Smooth muscle cell of the brain vasculature (primary cell): ENCODE results near the gene HMGXB3.
"Not testable (repeated sequence)": the region's sequence is repeated elsewhere in the genome, so short reads cannot be mapped to it uniquely, and the experiment has no call there.

Experiments
- DNase-seq: peaks from one replicate; pipeline ENCODE4 v3.0.0-alpha.2; 2012; ENCODE audit warnings: low read depth, low spot score

HMGXB3 gene

DNA sequence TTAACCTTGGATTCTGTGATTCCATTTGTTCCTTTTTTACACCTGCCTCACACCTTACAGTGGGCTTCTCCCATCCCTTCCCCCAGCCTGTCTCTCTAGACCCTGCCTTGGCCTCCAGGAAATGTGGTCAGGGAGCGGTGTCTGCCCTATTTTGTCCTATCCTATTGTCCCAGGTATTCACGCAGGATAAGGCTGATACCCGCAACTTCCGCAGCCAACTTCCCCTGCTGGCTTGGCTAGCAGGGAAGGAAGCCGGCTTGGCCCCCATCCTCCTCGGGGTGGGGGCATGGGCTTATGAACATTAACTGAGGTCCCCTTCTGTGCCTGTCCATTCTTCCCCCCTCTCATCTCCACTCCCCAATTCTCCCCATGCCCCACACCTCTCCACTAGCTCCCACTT, 82.3 kb downstream of the HMGXB3 start:
- DNase-seq: no peak

DNA sequence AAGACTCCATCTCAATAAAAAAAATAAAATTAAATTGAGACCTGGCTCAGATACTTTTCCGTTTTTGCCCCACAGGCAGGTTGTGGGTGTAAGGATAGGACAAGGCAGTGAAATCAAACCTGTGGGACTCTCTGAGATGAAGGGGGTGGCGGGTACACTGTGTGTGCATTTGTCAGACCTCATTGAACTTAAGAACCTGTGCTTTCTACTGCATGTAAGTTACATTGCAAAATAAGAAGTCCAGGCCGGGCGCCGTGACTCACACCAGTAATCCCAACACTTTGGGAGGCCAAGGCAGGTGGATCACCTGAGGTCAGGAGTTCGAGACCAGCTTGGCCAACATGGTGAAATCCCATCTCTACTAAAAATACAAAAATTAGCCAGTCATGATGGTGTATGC, 84.2 kb downstream of the HMGXB3 start:
- not testable (repeated sequence) for DNase-seq

DNA sequence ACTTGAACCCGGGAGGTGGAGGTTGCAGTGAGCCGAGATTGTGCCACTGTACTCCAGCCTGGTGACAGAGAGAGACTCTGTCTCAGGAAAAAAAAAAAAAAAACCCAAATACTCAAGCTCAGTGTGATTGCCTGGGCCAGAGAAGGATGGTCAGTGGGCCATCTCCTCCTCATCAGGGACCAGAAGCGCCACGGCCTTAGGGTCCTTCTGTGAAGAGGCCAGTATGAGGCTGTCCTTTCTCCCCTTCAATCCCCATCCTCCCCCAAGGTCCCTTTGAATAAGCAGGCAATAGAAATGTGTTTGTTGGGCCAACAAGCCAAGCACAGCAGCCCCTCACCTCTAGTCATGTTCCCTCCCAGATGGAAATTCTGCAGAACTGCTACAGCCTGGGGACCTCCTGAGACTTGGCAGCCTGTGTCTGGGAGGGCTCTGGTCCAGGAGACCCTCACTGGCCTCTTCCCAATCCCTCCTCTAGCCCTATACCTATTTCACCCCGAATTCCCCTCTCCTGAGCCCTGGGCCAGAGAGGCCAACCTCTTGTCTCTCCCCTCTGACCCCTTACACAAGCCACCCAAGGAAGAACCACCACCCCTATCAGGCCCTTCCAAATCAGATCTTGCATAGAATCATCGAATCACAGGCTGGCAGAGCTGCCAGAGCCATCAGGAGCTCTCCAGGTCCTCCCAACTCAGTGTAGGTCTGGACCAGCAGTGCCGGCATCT, 84.8 kb downstream of the HMGXB3 start:
- DNase-seq: no peak

DNA sequence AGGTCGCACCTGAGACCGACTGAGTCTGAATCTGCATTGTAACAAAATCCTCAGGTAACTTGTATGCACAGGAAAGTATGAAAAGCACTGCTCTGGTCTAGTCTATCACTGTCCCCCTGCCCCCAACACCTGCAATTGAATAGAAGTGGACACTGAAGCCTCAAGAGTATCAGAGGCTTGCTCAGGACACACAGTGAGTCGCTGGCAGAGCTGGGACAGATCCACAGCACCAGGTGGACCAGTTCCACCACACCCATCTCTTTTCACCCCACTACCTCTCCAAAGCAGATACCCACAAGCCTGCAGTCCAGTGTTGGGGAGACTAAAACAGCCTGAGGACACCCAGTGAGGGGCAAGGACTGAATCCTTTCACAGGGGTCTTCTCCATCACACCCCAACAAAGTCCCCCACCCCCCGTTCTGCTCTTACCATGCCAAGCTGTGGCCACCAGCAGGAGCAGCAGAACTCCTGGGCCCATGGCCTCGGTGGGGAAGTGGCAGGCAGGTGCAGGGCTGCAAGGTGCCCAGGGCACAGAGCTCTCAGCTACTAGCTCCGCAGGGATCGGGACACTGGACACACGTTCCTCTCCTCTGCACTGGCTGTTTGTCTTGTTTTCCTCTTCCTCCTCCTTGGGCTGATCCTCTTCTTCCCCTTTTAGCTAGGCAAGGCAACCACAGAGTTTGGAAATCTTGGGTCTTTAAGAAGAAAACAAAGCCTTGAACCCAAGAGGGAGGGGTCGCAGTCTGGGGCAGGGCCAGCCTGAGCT, 85.6 kb downstream of the HMGXB3 start, which contains the start of gene CSF1R:
TSS of gene CSF1R (minus strand) at position 605 of the 766 bp plus-strand sequence. CDS start at position 478, 127 bp downstream.
- no peak for DNase-seq

DNA sequence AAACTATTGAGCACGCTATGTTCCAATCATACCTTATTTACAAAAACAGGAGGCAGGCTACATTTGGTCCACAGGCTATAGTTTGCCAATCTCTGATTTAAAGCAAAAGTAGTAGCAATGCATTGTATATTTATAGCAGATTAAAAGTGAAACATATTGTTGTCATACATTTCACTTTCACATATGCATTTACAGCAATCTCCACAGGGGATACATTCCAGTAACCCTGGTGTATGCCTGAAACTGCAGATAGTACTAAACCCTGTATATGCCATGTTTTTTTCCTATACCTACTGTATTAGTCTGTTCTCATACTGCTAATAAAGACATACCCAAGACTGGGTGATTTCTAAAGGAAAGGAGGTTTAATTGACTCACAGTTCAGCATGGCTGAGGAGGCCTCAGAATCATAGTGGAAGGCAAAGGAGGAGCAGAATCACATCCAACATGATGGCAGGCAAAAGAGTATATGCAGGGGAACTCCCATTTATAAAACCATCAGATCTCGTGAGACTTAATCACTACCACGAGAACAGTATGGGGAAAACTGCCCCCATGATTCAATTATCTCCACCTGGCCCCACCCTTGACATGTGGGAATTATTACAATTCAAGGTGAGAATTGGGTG, 91.7 kb downstream of the HMGXB3 start:
- no peak for DNase-seq

DNA sequence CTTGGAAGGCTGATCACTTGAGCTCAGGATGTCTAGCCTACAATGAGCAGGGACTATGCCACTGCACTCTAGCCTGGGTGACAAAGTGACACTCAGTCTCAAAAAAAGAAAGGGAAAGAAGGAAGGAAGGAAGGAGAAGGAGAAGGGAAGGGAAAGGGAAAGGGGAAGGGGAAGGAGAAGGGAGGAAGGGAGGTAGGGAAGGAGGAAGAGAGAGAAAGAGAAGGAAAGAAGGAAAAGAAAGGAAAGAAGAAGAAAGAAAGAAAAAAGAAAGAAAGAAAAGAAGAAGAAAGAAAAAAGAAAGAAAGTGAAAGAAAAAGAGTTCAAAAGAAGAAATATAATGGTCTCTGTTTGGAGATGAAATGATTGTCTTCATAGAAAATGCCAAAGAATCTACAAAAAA, 96.6 kb downstream of the HMGXB3 start:
- no peak for DNase-seq

DNA sequence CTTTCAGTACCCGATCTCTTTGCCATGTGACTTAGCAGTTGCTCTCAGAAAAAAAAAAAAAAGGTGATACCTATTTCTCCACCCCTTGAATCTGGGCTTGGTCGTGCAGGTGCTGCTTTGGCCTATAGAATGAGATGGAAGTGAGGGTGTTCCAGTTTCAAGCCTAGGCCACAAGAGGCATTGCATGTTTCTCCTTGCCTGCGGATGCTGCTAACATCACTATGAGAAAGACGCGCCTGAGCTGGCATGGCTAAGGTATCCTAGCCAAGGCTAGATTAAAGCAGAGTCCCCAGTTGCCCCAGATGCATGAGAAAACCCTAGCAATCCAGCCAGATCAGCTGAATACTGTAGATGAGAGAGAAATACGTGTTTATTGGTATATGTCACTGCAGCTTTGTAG, 100.5 kb downstream of the HMGXB3 start:
- DNase-seq: no peak
